GM23248 (cell line): ENCODE data around the gene CDR2L.

Experiments used
- EZH2 ChIP-seq: fragments of 200-600 bp; sonication (generic); IDR thresholded peaks from 2 replicates; pipeline ENCODE4 v1.6.1; 2018; ENCODE audit warnings: antibody characterized with exemption, mild to moderate bottlenecking; ENCODE audit not compliant: insufficient read depth, poor library complexity, severe bottlenecking
- EZH2phosphoT487 ChIP-seq: fragments of 200-600 bp; sonication (generic); IDR thresholded peaks from 2 replicates; pipeline ENCODE4 v1.6.1; 2018; ENCODE audit warnings: antibody characterized with exemption, moderate library complexity, mild to moderate bottlenecking, low read depth; ENCODE audit not compliant: insufficient read depth

DNA sequence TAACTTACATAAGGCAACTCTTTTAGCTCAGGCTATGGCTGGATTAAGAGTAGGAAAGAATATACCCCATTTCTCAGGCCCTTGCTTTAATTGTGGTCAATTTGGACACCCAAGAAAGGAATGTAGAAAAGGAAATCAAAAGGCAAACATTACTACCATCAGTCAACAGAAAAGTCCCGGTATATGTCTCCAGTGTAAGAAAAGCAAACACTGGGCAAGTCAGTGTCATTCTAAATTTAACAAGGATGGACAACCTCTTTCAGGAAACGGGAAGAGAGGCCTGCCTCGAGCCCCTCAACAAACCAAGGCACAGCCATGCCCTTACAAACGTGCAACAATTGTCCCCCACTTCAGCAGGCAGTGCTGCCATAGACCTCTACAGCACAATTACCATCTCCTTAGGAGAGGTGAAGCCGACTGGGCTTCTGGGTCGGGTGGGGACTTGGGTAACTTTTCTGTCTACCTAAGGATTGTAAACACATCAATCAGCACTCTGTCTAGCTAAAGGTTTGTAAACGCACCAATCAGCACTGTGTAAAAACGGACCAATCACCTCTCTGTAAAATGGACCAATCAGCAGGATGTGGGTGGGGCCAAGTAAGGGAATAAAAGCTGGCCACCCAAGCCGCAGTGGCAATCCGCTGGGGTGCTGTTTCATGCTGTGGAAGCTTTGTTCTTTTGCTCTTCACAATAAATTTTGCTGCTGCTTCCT, 37.4 kb downstream of the CDR2L start:
- TF ChIP-seq EZH2phosphoT487 (no peak), EZH2 (no peak)
